Measurements from ENCODE around the gene UGT1A5.
"Not testable (repeated sequence)": the region's sequence is repeated elsewhere in the genome, so short reads cannot be mapped to it uniquely, and the experiment has no call there.

UGT1A5 gene

DNA sequence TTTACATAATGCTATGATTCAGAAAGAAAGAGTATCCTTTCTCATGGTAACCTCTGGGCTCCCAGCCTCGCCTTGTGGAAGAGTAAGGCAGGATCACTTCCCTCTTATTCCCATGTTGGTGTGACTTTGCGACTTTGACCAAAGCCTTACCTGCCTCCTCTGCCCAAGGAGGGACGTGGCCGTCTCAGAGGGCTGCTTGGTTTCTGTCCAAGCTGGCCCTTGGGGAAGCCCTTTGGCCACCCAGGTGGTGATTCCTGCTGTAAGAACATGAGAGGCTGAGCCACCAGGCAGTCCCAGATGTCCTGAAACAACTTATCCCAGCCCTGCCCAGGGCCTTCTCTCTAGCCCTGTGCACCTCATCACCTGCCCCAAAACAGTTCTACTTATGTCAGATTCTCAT lies 14.0 kb upstream of the UGT1A5 start:
- no peak for DNase-seq

DNA sequence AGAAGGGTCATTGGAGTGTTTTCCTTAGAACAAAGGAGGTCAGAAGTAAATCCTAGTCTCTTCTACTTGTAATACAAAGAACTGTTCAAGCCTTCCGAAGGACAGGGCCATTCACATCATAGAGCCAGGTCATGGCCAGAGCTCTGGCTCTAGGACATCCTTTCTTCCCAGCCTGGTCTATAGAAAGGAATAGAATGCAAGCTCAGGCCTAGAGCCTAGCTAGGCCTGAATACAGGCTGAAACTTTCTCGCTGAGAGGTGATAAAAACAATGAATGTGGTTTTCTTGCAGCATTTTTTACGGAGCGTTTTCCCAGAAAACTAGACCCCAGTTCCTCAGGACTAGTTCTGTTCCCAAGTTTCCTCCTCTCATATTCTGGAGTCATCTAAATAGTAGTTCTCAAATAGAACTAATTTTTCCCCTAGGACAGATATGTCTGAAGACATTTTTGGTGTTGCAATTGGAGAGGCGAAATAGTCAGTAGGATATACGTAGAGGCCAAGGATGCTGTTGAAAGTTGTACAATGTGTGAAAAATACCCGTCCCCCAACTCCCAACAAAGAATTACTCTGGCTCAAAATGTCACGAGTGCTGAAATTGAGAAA lies 13.2 kb upstream of the UGT1A5 start:
- no peak for DNase-seq

DNA sequence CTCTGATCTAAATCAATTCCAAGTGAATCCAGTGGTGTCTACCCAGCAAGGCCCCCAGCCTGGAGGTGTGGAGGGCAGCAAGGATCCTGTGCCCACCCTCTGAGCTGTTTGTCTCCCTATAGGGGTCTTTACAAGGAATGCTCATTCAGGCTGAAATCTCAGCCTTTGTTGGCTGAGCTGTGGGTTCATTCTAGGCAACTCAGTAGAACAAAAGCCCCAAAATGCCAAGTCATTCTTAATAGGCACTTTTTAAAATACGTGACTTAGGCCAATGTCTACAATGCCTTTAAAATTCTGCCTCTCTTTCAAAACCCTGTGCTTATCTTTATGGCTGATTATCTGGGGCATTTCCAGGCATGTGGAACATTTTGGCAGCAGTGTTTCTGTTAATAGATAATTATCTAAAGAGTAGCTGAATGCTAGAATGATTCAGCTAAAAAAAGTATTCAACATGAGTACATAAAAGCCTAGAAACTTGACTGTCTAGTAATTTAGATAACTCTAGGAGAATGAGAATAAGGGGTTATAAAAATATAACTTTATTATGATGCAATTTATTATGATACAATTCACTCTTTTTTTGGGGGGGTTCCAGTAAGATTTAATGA lies 12.6 kb upstream of the UGT1A5 start:
- no peak for DNase-seq

DNA sequence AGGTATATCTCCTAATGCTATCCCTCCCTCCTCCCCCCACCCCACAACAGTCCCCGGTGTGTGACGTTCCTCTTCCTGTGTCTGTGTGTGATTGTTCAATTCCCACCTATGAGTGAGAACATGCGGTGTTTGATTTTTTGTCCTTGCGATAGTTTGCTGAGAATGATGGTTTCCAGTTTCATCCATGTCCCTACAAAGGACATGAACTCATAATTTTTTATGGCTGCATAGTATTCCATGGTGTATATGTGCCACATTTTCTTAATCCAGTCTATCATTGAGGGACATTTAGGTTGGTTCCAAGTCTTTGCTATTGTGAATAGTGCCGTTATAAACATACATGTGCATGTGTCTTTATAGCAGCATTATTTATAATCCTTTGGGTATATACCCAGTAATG lies 11.9 kb upstream of the UGT1A5 start:
- not testable (repeated sequence) for DNase-seq

DNA sequence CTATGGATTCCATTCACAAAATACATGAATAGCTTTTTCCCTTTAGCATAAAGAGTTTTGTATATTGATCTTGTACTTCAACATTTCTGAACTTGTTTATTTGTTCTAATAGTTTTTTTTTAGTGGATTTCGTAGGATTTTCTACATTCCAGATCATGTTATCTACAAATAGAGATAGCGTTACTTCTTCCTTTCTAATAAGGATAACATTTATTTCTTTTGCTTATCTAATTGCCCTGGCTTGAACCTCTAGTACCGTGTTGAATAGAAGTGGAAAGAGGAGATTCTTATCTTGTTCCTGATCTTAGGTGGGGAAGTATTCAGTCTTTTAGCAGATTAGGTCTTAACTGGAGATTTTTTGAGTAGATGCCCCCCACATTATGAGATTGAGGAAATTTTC lies 10.5 kb upstream of the UGT1A5 start:
- DNase-seq, result no peak

DNA sequence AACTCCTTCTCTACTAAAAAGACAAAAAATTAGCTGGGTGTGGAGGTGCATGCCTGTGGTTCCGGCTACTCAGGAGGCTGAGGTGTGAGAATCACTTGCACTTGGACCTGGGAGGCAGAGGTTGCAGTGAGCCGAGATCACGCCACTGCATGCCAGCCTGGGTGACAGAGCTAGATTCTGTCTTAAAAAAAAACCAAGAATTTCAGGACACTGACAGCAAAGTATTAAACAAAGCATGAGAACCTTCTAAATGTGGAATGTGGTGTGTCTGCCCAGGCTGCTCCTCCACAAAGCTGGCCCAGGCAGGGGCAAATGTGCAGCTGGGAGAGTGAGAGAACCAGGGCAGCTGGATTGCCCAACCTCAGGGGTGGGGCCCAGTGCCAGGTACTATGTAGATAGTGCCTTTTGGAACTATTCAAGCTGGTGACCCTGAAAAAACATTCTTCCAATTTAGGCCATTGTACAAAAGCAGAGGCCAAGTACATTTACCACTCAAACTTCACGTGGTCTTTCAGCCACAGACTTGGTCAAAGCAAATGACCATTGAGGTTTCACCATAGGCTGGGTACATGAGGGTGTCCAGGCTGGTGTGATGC lies 6.7 kb upstream of the UGT1A5 start:
- no peak for DNase-seq

DNA sequence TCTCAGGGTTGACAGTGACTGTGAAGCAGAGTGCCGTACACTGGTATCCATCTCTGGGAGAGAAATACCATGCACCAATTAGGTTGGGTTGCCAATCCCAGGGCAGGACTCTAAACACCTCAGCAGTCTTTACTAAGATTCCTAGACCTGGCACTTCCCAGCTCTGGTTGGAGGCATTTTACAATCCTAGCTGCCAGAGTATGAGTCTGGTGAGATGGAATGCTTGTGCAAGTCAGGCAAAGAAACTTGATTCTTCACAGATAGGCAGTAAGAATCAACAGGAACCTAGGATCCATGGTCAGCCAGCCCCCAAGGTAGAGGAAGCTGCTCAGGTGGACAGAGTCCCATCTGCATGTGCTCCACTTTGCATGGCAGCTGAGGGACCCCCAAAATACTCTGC lies 6.0 kb upstream of the UGT1A5 start:
- DNase-seq, result no peak

DNA sequence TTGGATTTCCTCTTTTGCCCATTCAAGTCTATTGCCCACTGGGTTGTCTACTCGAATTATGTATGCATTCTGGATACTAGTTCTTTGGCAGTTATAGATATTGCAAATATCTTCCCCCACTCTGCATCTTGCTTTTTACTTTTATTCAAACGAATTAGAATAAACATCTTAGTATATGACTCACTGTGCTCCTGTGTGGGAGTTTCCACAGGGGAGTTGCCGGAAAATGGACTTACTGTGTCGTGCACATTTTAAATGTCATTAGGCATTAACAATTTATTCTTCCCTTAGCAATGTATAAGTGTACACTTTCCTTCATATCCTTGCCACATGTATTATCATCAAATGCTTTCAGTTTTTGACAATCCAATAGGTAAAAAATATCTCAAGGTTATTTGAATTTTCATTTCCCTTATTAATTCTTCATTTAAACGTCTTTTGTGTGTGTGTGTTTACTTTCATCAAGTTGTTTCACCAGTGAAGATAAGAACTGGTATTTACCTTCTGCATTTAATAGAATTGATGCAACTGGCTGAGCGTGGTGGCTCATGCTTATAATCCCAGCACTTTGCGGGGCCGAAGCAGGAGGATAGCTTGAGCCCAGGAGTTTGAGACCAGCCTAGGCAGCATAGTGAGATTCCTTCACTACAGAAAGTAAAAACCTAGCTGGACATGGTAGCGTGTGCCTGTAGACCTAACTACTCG lies 4.6 kb upstream of the UGT1A5 start:
- DNase-seq, result no peak

DNA sequence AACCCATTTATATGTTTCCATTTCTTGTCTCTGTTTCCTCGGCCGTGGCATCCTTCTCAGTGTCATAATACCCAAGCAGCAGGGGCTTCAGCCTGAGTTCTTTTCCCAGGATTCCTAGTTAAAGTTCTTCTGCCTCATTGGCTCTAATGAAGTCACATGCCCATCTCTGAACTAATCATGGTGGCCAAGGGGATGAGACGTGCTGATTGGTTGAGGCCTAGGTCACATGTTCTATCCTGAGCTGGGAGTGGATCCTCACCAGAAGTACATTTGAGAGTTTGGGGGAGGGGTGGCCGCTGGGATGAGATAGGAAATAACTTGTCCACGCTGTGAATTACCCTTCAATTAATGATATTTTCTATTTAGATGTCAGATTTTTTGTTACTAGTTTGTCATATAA lies 3.8 kb upstream of the UGT1A5 start:
- no peak for DNase-seq

DNA sequence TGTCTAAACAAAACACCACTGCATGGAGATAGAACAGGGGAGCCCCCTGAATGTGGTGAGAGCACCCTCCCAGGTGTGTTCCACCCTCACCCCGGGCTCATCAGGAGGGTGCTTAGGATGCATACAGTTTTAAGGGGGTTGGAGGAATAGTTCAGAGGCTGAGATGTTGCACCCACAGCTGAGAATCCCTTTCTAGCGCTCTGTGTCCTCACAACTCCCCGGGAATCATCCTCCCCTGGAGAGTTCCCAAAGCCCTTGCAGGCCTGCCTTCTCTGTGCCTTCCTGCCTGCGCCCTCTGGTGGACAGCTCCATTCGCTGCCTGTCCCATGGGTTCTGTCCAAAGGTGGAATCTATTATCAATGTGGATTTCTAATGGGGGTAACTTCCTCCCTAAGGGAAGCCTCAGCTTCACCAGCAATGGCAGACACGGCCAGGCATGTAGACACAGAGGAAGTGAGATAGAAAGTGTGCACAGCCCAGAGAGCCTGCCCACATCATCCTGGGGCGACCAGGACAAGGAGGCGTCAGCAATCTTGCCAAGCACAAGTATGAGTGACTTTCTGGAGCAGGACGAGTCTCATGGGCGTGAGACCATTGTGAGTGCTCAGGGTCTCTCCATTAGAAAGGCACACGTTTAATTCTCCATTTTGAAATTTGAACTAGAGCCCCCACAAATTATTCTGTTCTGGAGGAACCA lies 1.2 kb upstream of the UGT1A5 start:
- peak; percentile 48 for DNase-seq

DNA sequence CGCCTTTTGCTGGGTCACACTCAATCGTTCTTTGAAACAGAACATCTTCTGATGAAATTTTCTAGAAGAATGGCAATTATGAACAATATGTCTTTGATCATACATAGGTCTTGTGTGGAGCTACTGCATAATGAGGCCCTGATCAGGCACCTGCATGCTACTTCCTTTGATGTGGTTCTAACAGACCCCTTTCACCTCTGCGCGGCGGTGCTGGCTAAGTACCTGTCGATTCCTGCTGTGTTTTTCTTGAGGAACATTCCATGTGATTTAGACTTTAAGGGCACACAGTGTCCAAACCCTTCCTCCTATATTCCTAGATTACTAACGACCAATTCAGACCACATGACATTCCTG lies 532 bp downstream of the UGT1A5 start:
- DNase-seq, result no peak

DNA sequence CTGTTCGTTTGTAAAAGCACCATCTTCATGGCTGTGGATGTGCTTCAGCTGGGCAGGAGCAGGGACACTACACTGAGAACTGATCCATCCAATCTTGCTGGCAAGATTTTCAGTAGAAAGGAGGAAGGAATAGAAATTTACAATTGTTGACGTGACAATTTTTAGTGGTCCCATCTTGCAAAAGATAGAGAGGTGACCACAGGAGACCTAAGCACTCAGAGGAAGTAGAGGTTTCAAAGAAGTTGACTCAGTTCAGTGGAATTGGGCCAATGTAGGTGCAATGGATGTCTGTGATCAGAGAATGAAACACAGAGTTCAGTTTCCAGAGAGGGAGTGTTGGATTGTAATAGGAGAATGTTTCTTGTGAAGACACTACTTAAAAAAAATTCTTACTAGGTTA lies 1.4 kb downstream of the UGT1A5 start:
- DNase-seq, result no peak

DNA sequence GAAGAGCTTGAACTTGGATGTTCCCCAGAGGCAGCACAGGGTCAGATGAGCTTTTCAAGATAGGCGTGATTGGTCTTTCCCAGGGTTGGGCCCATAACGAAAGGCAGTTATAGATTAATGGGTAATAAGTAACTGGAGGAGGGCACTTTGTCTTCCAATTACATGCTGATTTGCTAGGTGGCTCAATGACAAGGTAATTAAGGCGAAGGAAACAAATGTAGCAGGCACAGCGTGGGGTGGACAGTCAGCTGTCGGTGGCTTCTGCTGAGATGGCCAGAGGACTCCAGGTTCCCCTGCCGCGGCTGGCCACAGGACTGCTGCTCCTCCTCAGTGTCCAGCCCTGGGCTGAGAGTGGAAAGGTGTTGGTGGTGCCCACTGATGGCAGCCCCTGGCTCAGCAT lies 5.8 kb downstream of the UGT1A5 start, which contains the start of gene UGT1A4:
Gene UGT1A4, plus strand, starts transcription at position 185 of the 400 bp plus-strand sequence. Its CDS starts 85 bp downstream, at position 270.
- no peak for DNase-seq

DNA sequence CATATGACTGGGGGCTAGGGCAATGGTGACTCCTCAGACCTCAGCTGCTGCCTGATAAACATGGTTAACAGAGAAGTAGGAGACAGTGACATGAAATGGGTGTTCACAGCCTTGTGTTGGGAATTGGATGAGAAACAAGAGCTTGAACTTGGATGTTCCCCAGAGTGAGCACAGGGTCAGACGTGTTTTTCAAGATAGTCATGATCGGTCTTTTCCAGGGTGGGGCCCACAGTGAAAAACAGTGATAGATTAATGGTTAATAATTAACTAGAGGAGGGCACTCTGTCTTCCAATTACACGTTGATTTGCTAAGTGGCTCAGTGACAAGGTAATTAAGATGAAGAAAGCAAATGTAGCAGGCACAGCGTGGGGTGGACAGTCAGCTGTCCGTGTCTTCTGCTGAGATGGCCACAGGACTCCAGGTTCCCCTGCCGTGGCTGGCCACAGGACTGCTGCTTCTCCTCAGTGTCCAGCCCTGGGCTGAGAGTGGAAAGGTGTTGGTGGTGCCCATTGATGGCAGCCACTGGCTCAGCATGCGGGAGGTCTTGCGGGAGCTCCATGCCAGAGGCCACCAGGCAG lies 16.1 kb downstream of the UGT1A5 start, which contains the start of gene UGT1A3:
Gene UGT1A3, plus strand, starts transcription at position 320 of the 579 bp plus-strand sequence. Its CDS starts 85 bp downstream, at position 405.
- DNase-seq, result no peak

DNA sequence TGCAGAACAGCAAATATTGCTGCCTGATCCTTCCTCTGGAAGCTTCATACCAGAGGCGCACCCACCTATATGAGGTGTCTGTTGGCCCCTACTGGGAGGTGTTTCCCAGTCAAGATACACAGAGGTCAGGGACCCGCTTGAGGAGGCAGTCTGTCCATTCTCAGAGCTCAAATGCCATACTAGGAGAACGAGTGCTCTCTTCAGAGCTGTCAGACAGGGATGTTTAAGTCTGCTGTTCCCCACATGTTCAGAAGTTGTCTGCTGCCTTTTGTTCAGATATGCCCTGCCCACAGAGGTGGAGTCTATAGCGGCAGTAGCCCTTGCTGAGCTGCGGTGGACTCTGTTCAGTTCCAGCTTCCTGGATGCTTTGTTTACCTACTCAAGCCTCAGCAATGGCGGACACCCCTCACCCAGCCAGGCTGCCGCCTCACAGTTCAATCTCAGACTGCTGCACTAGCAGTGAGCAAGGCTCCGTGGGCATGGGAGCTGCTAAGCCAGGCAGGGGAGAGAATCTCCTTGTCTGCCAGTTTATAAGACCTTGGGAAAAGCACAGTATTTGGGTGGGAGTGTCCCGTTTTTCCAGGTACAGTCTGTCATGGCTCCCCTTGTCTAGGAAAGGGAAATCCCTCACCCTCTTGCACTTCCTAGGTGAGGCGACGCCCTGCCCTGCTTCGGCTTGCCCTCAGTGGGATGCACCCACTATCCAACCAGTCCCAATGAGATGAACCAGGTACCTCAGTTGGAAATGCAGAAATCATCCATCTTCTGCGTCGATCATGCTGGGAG lies 24.4 kb downstream of the UGT1A5 start:
- not testable (repeated sequence) for DNase-seq

DNA sequence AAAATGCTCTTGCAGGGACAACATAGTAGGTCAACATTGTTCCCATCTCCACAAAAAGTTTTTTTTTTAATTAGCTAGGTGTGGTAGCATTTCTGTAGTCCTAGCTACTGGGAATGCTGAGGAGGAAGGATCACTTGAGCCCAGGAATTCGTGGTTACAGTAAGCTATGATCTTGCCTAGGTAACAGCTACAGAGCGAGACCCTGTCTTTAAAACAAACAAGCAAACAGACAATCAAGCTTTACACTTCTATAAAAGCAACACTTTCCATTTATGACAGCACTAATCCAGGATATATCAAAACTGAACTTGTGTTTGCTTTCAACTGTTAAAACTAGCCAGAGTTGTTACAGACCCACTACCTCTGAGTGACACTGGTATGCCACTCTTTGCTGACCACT lies 28.2 kb downstream of the UGT1A5 start:
- DNase-seq, result no peak

DNA sequence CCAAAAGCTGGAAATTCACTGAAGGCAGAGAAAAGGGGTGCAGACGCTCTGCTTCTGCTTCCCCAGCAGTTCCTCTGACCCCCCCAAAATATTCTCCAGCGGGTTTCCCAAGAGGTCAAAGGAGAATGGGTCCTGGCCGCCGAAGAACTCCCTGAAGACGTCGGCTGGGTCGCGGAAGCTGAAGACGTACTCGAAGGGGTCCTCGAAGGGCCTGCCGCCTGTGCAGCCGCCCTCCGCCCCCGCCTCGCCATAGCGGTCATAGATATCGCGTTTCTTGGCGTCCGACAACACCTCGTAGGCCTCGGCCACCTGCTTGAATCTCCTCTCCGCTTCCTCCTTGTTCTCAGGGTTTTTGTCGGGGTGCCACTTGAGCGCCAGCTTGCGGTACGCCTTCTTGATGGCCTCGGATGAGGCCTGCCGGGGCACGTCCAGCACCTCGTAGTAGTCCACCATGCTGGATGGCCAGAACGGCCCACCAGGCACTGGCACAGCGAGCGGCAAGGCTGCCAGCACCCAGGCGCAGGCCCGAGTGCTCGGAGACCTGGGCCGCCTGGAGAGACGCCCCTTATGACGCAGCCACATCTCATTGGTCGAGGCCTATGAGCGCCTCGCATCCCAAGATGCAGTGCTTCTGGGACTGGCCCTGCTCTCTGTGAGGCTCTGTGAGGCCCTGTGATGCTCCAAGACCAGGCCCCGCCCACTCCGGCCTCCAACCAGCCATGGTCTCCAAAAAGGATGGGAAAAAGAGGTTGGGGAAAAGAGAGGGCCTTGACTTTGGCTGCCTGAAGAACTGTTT lies 31.0 kb downstream of the UGT1A5 start:
- no peak for DNase-seq

DNA sequence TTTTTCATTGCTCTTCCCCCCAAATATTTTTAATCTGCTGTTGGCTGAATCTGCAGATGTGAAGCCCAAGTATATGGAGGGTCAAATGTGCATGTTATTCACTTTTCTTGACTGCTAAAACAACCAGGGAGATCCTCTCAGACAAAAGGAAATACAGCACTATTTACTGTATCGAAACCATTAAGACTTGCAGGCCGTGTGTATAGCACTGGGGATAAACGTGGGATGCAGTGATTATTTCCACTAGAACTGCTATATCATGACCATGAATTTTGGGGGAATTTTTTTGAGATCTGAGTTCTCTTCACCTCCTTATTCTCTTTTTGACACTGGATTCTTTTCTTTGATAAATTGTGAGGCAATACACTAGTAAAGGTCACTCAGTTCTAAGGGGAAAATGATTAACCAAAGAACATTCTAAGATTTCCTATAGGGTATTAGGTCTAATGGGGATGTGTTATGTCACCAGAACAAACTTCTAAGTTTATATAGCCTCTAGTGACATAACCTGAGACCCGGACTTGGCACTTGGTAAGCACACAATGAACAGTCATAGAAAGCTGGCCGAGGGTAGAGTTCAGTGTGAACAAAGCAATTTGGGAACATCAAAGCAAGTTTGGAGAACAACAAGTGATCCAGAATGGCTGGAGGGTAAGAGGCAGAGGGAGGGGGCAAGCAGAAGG lies 32.5 kb downstream of the UGT1A5 start:
- DNase-seq, result no peak

DNA sequence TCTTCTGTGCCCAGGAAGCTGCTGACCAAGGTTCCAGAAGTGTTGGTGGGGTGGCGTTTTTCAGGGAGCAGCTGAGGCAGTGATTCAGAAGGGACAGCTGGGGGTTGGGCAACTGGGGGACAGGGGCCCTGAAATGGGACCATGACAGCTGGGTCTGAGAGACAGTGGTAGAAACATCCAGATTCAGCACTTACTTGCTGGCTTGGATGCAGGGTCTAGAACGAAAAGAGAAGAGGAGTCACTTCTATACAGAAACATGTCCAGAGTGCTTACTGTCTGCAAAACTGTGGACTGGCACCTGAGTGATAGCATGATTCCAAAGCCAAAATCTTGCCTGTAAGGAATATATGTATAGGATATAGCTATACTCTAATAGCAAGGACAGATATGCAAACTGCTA lies 33.1 kb downstream of the UGT1A5 start:
- not testable (repeated sequence) for DNase-seq

DNA sequence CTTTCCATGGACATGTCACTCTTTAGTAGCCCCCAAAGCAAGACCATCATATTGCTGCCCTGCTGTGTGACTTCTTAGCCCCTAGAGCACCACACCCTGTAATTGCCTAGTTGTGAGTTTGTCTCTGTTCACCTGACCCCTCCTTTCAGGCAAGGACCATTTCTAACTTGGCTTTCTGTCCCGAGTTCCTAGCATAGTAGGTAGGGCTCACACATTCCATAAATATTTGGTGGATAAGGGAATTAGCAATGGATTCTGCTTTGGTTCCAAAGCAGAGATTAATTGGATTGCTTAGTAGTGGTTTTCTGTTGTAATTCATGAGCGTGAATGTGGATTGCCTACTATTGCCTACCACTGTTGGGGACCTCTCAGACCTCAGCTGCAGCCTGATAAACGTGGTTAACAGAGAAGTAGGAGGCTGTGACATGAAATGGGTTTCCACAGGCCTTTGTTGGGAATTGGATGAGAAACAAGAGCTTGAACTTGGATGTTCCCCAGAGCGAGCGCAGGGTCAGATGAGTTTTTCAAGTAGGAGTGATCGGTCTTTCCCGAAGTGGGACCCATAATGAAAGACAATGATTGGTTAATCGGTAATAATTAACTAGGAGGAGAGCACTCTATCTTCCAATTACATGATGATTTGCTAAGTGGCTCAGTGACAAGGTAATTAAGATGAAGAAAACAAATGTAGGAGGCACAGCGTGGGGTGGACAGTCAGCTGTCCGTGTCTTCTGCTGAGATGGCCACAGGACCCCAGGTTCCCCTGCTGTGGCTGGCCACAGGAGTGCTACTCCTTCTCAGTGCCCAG lies 34.0 kb downstream of the UGT1A5 start:
- DNase-seq, result no peak
